Gastroesophageal sphincter (tissue), 3 donors: ENCODE results near the gene ACSS3.

ENCODE experiments used
- EP300 ChIP-seq: sonication (generic); formaldehyde crosslinking; IDR thresholded peaks from one replicate; pipeline ENCODE4 v1.6.1; 2017; ENCODE audit warnings: antibody characterized with exemption, mild to moderate bottlenecking
- POLR2A ChIP-seq, 2 donors: fragments of 450-650 bp; IDR thresholded peaks; one replicate each; pipeline ENCODE4 v1.6.1; 2017; ENCODE audit warnings: antibody characterized with exemption in 2 of 2, mild to moderate bottlenecking in 2 of 2, moderate library complexity in 1 of 2
- POLR2AphosphoS5 ChIP-seq: sonication (generic); formaldehyde crosslinking; IDR thresholded peaks from one replicate; pipeline ENCODE4 v1.6.1; 2017; ENCODE audit warnings: antibody characterized with exemption
- TF ChIP-seq, protein P1 (sequence below), 4 experiments: fragments of 200-600 bp in 2 of 4; fragments of 450-650 bp in 2 of 4; sonication (generic) in 1 of 4; IDR thresholded peaks; one replicate each; pipeline ENCODE4 v1.5.1; 2017 to 2019; ENCODE audit warnings: antibody characterized with exemption in 4 of 4, mild to moderate bottlenecking in 2 of 4, moderate library complexity in 2 of 4

GRCh38 chr12:81231574-81232368 is 153.9 kb downstream of the ACSS3 start:
- TF ChIP-seq POLR2A (IDR thresholded peaks at IDR 0.05) (no peak), EP300 (no peak), POLR2AphosphoS5 (no peak)
- TF ChIP-seq, protein P1, sequence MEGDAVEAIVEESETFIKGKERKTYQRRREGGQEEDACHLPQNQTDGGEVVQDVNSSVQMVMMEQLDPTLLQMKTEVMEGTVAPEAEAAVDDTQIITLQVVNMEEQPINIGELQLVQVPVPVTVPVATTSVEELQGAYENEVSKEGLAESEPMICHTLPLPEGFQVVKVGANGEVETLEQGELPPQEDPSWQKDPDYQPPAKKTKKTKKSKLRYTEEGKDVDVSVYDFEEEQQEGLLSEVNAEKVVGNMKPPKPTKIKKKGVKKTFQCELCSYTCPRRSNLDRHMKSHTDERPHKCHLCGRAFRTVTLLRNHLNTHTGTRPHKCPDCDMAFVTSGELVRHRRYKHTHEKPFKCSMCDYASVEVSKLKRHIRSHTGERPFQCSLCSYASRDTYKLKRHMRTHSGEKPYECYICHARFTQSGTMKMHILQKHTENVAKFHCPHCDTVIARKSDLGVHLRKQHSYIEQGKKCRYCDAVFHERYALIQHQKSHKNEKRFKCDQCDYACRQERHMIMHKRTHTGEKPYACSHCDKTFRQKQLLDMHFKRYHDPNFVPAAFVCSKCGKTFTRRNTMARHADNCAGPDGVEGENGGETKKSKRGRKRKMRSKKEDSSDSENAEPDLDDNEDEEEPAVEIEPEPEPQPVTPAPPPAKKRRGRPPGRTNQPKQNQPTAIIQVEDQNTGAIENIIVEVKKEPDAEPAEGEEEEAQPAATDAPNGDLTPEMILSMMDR (IDR thresholded peaks at IDR 0.05), result no peak
